Measurements from ENCODE around the gene NUDT3. TPM values are rescaled to one million over a fixed set of nuclear protein-coding genes. Genes with fewer than 3 reads are reported as not detected.

The NUDT3 gene
- total and polyA plus RNA-seq, 9 of the 15 experiments (the other 6 are each of a cell fraction or from before 2014, with no cell fraction given) = 5.4 to 81.2 (median 56.4) TPM

GRCh38 chr6:34425498-34426410, 33.3 kb upstream of the NUDT3 start, which contains the start of gene RPS10 (continued):
- TF ChIP-seq PHTF2 (CRISPR knock-in tag; IDR thresholded peaks at IDR 0.05) (no peak), TRIM24 (IDR thresholded peaks at IDR 0.05) (peak in 1 of 2 experiments; percentile 48; a peak in 1 of 4 replicates), JUN (IDR thresholded peaks at IDR 0.05; ENCODE audit: borderline replicate concordance, low read depth, low read length) (peak; percentile 29; the same call in 1 of the 2 replicates), JUN (CRISPR knock-in tag; IDR thresholded peaks at IDR 0.05; ENCODE audit: borderline replicate concordance) (no peak), WHSC1 (IDR thresholded peaks at IDR 0.05; ENCODE audit: low read length) (no peak), MYC (IDR thresholded peaks at IDR 0.05; ENCODE audit: low read depth, low read length) (peak; percentile 95), MYC (CRISPR knock-in tag; IDR thresholded peaks at IDR 0.05; ENCODE audit: borderline replicate concordance, low read depth) (peak; percentile 96), E2F4 (CRISPR knock-in tag; IDR thresholded peaks at IDR 0.05; ENCODE audit: low read depth) (no peak), ZNF766 (CRISPR knock-in tag; conservative IDR thresholded peaks at IDR 0.05) (0 out of 2 replicates have a peak, but pooled peaks have one; percentile 55), E2F6 (IDR thresholded peaks at IDR 0.05; ENCODE audit: borderline replicate concordance in 1 of 2, extremely low read depth in 1 of 2, insufficient read depth in 1 of 2, insufficient read length in 1 of 2, low read depth in 1 of 2, low read length in 1 of 2, poor library complexity in 1 of 2, severe bottlenecking in 1 of 2) (peak; percentile 47 to 78), KAT2B (IDR thresholded peaks at IDR 0.05; ENCODE audit: low read depth, low read length) (peak; percentile 56), PML (IDR thresholded peaks at IDR 0.05; ENCODE audit: low read length) (peak; percentile 79), GMEB1 (CRISPR knock-in tag; IDR thresholded peaks at IDR 0.05) (peak; percentile 63), VEZF1 (CRISPR knock-in tag; IDR thresholded peaks at IDR 0.05) (peak; percentile 51; the same call in 1 of the 2 replicates), RNF219 (CRISPR knock-in tag; IDR thresholded peaks at IDR 0.05) (no peak), DPF2 (IDR thresholded peaks at IDR 0.05) (peak; percentile 56; the same call in 1 of the 2 replicates), FOXA3 (CRISPR knock-in tag; conservative IDR thresholded peaks at IDR 0.05 in 1 of 2, IDR thresholded peaks at IDR 0.05 in 1 of 2) (peak in 1 of 2 experiments; percentile 38; a peak in 1 of 4 replicates)
